H1 (cell line): ENCODE data around the gene PLCB1.

ENCODE experiments used
- CHD2 ChIP-seq: IDR thresholded peaks from 2 replicates; pipeline ENCODE4 v1.6.1; 2012; ENCODE audit warnings: low read length, improper control_type of control experiment
- EGR1 ChIP-seq: IDR thresholded peaks from 2 replicates; pipeline ENCODE4 v1.6.1; 2011; ENCODE audit warnings: low read depth, low read length, borderline replicate concordance
- HDAC2 ChIP-seq, 2 experiments: fragments of 300-600 bp in 1 of 2; sonication (generic) in 1 of 2; IDR thresholded peaks; 2 replicates each; pipeline ENCODE4 v1.6.1; 2011 to 2012; ENCODE audit warnings: low read depth in 2 of 2, low read length in 2 of 2, mild to moderate bottlenecking in 2 of 2, moderate library complexity in 2 of 2, borderline replicate concordance in 1 of 2, inconsistent platforms in 1 of 2
- KDM1A ChIP-seq: fragments of 200-600, 300-600 bp; sonication (generic); IDR thresholded peaks from 2 replicates; pipeline ENCODE4 v1.7.1; 2016; ENCODE audit warnings: mild to moderate bottlenecking, low read length, borderline replicate concordance
- MAFK ChIP-seq: IDR thresholded peaks from 2 replicates; pipeline ENCODE4 v1.6.1; 2012; ENCODE audit warnings: low read depth, mild to moderate bottlenecking, improper control_type of control experiment, low read length
- NANOG ChIP-seq: IDR thresholded peaks from 2 replicates; pipeline ENCODE4 v1.6.1; 2011; ENCODE audit warnings: low read length, low read depth, mild to moderate bottlenecking, inconsistent platforms; ENCODE audit not compliant: insufficient read depth, poor library complexity, severe bottlenecking
- POLR2A ChIP-seq, 2 experiments: IDR thresholded peaks; 1 replicate in 1 of 2; 2 replicates in 1 of 2; pipeline ENCODE4 v1.6.1; 2011; ENCODE audit warnings: low read depth in 2 of 2, low read length in 2 of 2, mild to moderate bottlenecking in 2 of 2; ENCODE audit errors: control extremely low read depth in 1 of 2
- POLR2AphosphoS5 ChIP-seq: IDR thresholded peaks from 2 replicates; pipeline ENCODE4 v1.6.1; 2011; ENCODE audit warnings: low read depth, low read length
- RFX5 ChIP-seq: IDR thresholded peaks from 2 replicates; pipeline ENCODE4 v1.6.1; 2011; ENCODE audit warnings: low read depth, low read length, improper control_type of control experiment, borderline replicate concordance
- SIX5 ChIP-seq: IDR thresholded peaks from 2 replicates; pipeline ENCODE4 v1.6.1; 2011; ENCODE audit warnings: mild to moderate bottlenecking, low read depth, low read length
- TAF7 ChIP-seq: optimal IDR thresholded peaks from 2 replicates; pipeline ENCODE3; 2011; ENCODE audit warnings: low read depth, mild to moderate bottlenecking, inconsistent platforms, low read length, moderate library complexity, borderline replicate concordance
- TEAD4 ChIP-seq: IDR thresholded peaks from 2 replicates; pipeline ENCODE4 v1.6.1; 2012; ENCODE audit warnings: low read depth, low read length, inconsistent platforms, mixed read lengths
- YY1 ChIP-seq: IDR thresholded peaks from 2 replicates; pipeline ENCODE4 v1.6.1; 2011; ENCODE audit warnings: low read depth, mild to moderate bottlenecking, low read length
- TF ChIP-seq, protein P1 (sequence below), 3 experiments: IDR thresholded peaks; 1 replicate in 2 of 3; 2 replicates in 1 of 3; pipeline versions ENCODE4 v1.5.1 to v1.6.1; 2011; ENCODE audit warnings: low read length in 3 of 3, mild to moderate bottlenecking in 3 of 3, inconsistent platforms in 2 of 3, low read depth in 1 of 3, moderate library complexity in 1 of 3; ENCODE audit not compliant: insufficient read depth in 1 of 3; ENCODE audit errors: control extremely low read depth in 1 of 3

DNA sequence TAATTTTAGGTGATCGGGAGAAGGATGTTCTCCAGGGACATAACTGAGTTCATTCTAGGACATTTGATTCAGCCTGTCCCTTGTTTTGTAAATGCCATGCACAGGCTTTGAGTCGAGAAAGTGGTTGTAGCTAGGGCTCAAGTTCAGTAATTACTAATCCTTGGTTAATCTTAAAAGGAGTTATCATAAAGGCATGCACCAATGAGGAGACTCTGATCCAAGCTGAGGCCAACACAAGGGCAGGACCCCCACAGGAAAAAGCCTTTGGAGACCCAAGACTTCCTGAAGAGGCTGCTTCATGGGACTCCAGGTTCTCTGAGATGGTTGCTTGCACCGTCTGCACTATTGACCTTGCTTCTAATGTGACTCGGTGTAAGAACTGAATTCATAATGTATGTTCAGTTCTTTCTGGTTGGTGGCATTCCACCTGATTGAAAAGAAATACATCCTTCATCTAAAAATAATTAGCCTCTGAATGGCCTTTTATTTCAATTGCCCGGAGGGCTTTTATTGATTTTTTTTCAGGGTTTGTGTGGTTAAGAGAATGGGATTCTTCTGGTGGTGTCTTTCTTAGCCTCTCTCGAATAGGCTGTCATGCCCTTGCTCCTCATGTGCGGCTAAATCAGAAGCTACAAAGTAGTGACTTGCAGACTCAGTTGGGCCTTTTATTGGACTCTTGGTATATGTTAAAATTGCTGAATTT, 735.1 kb downstream of the PLCB1 start:
- no peak for TF ChIP-seq CHD2
- TF ChIP-seq, protein P1, sequence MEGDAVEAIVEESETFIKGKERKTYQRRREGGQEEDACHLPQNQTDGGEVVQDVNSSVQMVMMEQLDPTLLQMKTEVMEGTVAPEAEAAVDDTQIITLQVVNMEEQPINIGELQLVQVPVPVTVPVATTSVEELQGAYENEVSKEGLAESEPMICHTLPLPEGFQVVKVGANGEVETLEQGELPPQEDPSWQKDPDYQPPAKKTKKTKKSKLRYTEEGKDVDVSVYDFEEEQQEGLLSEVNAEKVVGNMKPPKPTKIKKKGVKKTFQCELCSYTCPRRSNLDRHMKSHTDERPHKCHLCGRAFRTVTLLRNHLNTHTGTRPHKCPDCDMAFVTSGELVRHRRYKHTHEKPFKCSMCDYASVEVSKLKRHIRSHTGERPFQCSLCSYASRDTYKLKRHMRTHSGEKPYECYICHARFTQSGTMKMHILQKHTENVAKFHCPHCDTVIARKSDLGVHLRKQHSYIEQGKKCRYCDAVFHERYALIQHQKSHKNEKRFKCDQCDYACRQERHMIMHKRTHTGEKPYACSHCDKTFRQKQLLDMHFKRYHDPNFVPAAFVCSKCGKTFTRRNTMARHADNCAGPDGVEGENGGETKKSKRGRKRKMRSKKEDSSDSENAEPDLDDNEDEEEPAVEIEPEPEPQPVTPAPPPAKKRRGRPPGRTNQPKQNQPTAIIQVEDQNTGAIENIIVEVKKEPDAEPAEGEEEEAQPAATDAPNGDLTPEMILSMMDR (IDR thresholded peaks at IDR 0.05; ENCODE audit: control extremely low read depth in 1 of 3, insufficient read depth in 1 of 3, low read depth in 1 of 3, low read length in 3 of 3): no peak
- TF ChIP-seq KDM1A: no peak
- no peak for TF ChIP-seq NANOG
- TF ChIP-seq POLR2AphosphoS5: no peak
- no peak for TF ChIP-seq POLR2A (IDR thresholded peaks at IDR 0.05; ENCODE audit: control extremely low read depth in 1 of 2, low read depth in 2 of 2, low read length in 2 of 2)
- TF ChIP-seq MAFK: no peak
- no peak for TF ChIP-seq EGR1
- no peak for TF ChIP-seq YY1
- no peak for TF ChIP-seq SIX5
- no peak for TF ChIP-seq HDAC2 (IDR thresholded peaks at IDR 0.05; ENCODE audit: borderline replicate concordance in 1 of 2, low read depth in 2 of 2, low read length in 2 of 2)
- no peak for TF ChIP-seq RFX5
- TF ChIP-seq TAF7: no peak
- TF ChIP-seq TEAD4: no peak
